Activated CD4-positive, alpha-beta T cell treated with anti-CD3 and anti-CD28 coated beads for 24 hours (primary cell): ENCODE results near the gene SMYD4.
A peak's percentile ranks its signal among the peaks of the same experiment; 100 is the strongest.
"Not testable (repeated sequence)": the region's sequence is repeated elsewhere in the genome, so short reads cannot be mapped to it uniquely, and the experiment has no call there.

ENCODE experiments used
- DNase-seq, 2 donors: peaks; one replicate each; pipeline ENCODE4 v3.0.0-alpha.2; 2020; ENCODE audit warnings: low read depth in 2 of 2

SMYD4 gene

DNA sequence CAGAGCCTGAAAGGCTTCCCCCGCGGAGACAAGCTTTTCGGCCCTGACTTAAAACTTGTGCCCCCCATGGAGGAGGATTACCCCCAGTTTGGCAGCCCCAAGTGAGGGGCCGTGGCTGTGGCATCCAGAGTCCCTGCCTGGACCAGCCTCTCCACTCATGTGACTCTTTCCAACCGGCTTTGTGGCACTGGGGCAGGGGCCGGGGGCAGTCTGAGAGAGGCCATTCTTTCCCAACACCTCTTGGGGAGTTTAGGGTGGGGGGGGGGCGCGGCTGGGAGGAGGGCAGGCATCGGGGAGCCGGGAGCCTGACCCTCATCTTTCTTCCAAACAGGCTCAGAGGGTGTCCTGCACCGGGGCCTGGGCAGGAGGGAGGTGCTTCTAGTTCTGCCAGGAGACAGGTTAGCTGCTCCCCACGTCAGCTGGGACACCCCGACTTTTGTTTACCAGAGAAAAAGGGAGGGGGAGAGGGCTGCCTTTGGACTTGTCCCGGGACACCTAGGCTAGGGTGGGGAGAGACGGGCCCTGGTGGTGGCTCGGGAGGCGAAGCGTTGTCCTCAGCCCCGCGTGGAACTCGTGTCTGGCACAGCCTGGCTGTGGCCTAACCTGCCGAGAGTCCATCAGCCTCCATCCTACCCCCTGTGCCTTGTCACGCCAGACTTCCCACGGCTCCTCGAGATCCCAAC, 75.1 kb downstream of the SMYD4 start:
- no peak for DNase-seq

DNA sequence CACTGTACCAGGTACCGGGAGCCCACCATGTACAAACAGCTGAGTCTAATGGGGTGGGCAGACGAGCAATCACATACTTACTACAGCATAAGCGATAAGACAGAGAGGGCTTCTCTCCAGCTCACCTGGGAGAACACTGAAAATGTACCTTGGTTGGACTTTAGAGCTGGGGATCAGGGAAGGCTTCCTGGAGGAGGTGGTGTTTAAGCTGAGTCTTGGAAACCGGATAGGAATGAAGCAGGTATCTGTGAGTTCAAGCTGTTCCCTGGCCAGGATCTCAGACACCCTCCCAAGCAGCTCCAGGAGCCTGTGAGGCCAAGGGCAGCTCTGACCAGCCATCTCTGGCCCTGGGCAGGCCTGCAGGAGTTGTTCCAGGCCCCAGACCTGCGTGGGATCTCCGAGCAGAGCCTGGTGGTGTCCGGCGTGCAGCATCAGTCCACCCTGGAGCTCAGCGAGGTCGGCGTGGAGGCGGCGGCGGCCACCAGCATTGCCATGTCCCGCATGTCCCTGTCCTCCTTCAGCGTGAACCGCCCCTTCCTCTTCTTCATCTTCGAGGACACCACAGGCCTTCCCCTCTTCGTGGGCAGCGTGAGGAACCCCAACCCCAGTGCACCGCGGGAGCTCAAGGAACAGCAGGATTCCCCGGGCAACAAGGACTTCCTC, 75.8 kb downstream of the SMYD4 start:
- no peak for DNase-seq

DNA sequence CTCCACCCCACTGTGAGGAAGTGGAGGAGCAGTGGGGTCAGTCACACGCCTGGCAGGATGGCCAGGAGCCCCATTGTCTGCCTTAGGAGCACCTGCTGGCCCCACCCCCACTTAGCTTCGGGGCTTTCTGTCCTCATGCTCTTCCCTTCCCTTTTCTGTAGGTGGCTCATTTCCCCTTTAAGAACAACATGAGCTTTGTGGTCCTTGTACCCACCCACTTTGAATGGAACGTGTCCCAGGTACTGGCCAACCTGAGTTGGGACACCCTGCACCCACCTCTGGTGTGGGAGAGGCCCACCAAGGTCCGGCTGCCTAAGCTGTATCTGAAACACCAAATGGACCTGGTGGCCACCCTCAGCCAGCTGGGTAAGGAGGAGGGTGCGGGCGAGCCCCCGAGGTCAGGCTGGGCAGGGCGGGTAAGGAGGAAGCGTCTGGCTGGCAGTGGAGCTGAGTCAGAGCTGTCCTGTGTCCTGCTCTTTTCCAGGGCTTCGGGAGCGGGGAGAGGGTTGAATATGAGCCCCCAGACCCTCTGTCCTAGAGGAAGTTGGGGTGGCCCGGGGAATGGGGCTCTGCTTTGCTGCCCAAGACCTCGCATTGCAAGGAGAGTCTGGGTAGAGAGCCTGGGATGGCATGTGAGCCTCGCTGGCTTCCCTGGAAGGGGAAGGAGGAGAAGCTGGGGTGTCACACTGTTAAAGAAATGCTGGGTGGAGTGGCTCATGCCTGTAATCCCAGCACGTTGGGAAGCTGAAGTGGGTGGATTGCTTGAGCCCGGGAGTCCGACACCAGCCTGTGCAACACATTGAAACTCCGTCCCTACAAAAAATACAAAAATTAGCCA, 77.1 kb downstream of the SMYD4 start:
- DNase-seq, result no peak

DNA sequence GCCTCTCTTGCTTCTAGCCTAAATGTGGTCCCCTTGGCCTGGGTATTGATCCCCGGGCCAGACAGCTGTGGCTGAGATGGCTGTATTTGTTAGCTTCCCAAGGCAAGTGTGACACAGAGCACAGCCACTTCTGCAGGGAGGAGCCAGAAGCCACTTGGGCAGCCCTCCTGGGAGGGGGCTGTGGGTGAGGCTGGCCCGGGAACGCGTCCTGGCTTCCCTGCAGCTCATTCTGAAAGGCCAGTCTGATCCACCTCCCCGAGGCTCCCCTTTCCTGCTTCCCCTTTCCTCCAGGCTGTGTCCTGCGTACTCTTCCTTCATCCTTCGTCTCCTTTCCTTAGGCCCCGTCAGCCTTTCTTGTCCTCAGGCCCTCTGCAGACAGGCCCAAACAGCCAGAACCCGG, 79.1 kb downstream of the SMYD4 start:
- DNase-seq, result no peak

DNA sequence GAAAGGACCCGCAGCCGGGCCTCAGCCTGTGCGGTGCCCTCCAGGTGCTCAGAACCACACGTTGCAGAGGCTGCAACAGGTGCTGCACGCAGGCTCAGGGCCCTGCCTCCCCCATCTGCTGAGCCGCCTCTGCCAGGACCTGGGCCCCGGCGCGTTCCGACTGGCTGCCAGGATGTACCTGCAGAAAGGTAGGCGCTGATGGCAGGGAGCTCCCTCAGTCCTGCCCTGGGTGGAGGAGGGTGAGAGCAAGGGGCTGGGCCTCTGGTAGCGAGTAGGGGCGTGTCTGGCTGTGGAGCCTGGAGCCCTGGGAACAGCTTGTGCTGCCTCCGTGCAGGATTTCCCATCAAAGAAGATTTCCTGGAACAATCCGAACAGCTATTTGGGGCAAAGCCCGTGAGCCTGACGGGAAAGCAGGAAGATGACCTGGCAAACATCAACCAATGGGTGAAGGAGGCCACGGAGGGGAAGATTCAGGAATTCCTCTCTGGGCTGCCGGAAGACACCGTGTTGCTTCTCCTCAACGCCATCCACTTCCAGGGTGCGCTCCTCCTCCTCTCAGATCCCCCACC, 82.6 kb downstream of the SMYD4 start:
- no peak for DNase-seq

DNA sequence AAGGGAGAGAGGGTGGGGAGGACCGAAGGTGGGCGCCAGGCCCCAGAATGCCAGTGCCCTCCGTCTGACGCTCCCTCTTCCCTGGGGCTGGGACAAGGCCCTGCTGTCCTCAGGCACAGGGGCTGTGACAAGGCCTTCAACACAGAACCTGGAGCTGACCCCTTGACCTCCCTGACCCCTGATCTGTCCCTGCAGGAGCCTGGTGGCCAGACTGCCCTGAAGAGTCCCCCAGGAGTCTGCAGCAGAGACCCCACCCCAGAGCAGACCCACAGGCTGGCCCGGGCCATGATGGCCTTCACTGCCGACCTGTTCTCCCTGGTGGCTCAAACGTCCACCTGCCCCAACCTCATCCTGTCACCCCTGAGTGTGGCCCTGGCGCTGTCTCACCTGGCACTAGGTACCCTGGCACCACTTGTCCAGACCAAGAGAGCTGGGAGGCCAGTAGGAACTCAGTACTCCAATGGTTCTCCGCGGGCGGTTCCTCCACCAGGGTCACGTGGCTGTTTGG, 84.1 kb downstream of the SMYD4 start:
- no peak for DNase-seq

DNA sequence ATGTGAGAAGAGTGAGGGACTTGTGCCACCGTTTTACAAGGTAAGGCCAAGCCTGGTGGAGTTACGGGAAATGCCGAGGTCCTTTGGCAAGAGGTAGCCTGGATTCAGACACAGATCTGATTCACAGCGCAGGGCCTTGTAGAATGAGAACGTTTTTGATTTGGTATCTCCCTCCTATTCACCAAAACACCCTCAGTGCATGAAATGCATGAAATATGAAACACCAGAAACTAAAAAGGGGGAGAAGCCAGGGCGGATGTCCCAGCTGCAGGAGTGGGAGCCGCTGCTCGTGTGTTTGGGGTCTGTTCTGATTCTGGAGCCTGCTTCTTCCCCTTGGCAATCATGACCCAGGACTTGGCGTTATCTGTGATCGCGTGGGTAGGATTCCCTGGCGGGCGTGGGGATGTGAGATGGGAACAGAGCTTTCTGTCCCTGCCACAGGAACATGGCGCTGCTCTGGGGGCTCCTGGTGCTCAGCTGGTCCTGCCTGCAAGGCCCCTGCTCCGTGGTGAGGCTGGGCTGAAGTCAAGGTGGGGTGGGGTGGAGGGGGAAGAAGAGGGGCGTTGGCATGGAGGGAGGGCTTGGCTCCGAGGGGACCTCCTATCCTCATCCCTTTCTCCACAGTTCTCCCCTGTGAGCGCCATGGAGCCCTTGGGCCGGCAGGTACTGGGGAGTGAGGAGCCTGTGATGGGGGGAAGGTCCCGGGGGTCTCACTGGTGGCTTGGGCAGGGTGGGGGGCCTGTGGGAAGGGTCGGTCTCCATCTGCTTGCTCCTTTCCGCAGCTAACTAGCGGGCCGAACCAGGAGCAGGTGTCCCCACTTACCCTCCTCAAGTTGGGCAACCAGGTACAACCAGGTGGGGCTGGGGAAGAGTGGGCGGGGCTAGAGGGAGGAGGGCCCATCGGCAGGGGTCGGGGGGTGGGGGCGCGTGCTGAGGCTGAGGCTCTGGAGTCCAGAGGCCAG, 84.9 kb downstream of the SMYD4 start:
- DNase-seq, result no peak

DNA sequence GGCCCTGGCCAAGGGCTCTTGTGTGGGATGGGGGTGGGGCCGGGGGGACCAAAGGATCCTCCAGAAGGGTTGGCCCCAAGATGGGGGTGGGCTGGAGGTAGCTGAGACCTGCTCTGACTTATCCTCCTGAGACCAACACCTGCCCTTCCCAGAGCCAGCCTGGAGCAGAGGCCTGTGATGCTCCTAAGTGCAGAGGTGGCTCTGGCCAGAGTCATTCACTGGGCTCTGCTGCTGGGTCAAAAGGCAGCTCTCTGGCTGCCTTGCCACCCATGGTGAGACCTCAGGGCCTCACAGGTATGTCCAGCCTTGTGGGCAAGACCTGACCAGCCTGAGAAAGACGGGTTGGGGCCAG, 86.6 kb downstream of the SMYD4 start:
- no peak for DNase-seq

DNA sequence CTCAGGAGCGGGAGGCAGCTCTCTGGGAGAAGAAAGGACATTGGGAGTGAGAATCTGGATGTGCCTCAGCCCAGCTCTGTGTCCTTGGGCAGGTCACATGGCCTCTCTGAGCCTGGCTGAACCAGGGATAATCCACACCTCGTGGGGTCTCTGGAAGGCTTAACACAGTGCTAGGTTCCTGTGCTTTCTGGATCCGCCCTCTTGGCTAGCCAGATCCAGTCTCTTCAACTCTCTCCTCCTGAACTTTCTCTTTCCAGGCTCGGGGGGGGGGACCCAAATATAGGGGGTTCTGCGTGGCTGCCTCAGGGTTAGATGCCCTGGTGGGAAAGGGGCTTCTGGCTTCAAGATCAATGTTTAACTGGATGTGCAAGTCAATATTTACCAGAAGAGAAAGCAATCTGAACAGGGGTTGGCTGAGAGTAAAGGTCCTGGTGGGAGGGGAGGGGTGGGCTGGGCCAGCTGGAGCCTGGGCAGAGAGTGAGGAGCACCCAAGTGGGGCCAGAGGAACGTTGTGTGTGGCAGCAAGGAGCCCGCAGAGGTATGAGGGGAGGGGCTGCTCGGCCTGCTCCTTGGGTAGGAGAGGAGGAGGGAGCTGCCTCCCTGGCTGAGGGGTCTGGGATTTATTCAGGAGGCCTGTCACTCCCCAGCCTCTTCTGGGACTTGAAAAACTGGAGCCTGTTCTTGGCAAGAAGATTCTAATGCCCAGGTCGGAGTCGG, 87.2 kb downstream of the SMYD4 start, which contains the start of gene SERPINF2:
Gene SERPINF2, plus strand, starts transcription at position 501 of the 717 bp plus-strand sequence. CDS start 2,125 bp downstream, outside the sequence.
- DNase-seq, result no peak

DNA sequence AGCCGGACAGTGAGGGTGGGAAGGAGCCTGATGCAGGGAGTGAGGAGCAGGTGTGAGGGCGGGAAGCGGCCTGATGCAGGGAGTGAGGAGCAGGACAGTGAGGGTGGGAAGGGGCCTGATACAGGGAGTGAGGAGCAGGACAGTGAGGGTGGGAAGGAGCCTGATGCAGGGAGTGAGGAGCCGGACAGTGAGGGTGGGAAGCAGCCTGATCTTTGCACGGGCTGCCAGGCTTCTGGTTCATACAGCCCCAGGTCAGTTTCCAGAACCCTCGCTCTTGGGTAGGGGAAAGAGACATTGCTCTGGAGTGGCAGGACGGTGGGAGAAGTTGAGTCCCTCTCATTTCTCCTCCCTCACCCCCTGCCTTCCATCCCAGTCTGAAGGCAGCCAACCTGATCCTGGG, 87.8 kb downstream of the SMYD4 start:
- DNase-seq, result not testable (repeated sequence)

DNA sequence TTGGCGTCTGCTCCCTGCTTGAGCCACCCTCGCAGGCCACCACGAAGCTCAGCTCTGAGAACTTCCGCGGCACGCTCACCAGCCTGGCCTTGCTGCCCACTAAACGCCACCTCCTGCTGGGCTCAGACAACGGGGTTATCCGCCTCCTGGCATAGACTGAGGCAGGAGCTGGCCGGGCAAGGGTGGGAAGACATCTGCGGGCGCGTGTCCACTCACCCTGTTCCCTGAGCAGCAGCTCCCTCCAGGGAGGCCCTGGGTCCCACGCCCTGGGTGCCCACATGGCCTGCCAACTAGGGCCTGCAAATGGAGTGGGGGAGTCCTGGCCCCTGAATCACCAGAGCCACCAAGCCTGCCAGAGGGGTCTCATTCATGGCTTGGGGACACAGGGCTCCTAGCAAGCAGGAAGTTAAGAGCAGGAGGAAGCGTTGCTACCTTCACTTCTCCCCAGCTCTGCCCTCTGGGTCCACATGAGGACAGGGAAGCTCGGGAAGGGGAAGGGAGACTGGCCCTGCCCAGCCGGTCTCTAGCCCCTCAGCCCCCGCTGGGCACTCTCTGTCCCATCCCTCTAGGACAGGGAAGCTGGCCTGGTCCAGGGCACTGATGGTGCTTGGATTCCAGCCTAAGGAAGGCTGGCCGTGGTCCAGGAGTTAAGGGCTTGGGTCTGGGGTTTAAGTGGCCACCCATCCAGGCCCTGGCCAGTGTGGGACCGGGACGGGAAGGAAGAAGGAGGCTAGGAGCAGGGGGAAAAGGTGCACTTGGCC, 92.0 kb downstream of the SMYD4 start:
- no peak for DNase-seq

DNA sequence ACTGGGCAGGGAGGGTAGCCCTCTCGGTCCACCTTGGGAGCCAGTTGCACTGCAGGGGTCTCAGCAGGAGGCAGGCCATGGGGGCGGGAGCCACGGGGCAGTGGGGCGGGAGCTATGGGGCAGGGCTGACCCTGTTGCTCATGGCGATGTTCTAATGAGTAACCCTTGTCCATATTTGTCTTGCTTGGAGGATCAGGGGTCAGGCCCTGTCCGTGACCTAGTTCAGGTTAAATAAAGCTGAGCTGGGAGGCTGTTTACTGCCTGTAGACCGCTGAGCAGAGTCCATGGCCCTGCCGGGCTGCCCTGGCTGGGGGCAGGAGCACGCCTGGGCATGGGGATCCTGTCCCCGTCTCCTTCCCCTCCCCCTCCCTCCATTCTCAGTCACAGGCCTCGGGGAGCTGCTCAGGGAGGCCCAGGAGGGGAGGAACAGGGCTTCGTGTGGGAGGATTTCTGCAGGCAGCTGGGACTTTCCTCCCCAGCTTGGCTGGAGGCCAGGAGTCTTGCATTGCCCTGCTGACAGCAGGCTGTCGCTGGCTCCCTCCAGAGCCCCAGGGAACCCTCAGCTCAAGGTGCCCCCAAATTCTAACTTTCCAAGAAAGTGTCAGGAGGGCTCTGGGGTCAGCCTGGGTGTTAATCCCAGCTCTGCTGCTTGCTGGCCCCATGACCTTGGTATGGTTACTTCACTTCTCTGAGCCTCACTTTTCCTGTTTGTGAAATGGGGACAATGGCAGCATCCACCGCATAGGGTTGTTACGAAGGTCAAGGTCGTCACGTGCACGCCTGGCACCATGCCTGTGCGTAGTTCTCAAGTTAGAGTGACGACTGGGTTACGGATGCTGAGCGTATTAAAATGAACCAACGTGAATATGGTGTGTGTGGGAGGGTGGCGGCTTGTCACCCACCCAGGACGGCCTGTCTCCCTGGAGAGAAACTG, 93.1 kb downstream of the SMYD4 start:
- DNase-seq, result peak in 1 of 2 donors; percentile 54

DNA sequence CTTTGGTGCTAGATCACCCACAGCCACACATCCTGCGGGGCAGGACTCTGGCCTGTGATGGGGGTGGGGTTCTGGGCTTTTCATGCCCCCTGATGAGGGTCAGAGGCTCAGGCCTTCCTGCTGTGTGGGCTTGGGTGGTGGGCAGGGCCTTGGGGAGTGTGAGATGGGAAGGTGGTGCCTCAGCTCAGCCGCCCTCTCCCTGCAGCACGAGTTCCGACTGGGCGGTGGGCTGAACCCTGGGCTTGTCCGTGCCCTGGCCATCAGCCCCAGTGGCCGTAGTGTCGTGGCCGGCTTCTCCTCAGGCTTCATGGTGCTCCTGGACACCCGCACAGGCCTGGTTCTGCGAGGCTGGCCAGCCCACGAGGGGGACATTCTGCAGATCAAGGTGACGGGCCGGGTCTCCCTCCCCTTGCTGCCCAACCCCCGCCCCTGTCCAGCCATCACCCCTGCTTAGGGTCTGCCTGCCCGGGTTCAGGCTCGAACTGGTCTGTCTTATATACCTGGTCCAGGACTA, 93.8 kb downstream of the SMYD4 start:
- no peak for DNase-seq

DNA sequence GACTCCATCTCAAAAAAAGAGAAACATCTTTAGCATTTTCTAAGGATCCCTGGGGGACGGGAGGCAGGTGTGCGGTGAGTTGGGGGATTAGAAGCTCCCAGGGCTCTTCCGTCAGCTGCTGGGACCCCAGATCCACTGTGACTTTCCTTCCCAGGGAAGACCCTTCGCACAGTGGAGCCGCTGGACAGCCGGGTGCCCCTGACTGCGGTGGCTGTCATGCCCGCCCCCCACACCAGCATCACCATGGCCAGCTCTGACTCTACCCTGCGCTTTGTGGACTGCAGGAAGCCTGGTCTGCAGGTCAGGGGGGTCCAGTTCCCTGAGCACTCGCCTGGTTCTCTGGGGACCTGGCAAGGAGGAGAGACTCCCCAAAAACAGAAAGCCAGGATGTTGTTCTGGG, 94.3 kb downstream of the SMYD4 start:
- DNase-seq, result no peak

DNA sequence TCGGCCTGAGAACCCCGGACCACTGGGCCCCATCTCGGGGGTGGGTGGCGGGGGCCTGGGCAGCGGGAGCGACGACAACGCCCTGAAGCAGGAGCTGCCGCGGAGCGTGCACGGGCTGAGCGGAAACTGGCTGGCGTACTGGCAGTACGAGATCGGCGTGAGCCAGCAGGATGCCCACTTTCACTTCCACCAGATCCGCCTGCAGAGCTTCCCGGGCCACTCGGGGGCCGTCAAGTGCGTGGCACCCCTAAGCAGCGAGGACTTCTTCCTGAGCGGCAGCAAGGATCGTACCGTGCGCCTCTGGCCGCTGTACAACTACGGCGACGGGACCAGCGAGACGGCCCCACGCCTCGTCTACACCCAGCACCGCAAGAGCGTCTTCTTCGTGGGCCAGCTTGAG, 95.9 kb downstream of the SMYD4 start:
- no peak for DNase-seq

DNA sequence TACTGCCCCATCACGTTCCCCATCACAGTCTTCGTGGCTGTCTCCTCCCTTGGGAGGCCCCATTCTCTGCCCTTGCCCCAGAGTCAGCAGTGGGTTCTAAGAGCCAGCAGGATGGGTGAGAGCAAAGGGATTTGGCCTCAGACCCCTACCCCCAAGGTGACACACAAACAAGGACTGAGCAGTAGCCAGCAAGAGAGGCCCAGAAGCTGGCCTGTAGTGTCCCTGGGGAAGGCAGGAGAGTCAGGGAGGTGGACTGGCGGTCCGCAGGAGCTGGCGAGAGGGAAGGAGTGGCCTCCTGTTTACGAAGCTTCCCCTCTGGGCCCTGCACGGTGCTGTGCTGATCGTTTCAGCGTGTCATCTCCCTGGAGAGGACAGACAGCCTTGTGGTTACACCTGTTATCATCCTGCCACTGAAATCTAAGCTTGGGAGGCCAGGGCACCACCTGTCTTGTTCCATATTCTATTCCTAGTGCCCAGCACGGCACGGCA, 96.8 kb downstream of the SMYD4 start:
- no peak for DNase-seq

DNA sequence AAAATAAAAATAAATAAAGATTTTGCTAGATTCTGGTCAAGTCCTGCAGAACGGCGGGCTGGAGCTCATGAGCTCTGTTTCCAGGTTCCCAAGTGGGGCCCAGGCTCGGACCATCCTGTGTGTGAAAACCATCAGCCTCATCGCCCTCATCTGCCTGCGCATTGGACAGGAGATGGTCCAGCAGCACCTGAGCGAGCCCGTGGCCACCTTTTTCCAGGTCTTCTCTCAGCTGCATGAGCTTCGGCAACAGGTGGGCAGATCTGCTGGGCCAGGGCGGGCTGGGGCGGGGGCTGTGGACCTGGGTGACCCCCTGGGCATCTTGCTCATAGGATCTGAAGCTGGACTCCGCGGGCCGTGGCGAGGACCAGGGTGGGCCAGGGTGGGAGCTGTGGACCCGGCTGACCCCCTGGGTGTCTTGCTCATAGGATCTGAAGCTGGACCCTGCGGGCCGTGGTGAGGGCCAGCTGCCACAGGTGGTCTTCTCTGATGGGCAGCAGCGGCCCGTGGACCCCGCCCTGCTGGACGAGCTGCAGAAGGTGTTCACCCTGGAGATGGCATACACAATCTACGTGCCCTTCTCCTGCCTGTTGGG, 97.4 kb downstream of the SMYD4 start:
- no peak for DNase-seq

DNA sequence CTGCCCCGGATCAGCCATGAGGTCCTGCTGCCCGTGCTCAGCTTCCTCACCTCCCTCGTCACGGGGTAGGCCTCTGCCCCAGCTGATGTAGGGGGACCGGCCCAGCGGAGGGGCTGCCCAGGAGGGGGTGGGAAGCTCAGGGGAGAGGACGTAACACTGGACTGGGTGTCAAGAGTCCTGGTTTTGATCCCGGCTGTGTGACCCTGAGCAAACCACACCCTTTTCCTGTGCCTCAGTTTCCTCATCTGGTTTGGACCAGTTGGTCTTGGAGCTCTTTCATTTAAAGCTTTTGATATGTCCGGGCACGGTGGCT, 98.6 kb downstream of the SMYD4 start:
- DNase-seq, result no peak
